Endothelial cell (in vitro differentiated cells): Measurements from ENCODE around the gene CIAPIN1. TPM values are rescaled to one million over a fixed set of nuclear protein-coding genes. Genes with fewer than 3 reads are reported as not detected.
A peak's percentile ranks its signal among the peaks of the same experiment; 100 is the strongest.

Source experiments
- DNase-seq: peaks from one replicate; pipeline ENCODE4 v3.0.0; 2021; ENCODE audit warnings: low spot score
- H3K27ac Mint-ChIP-seq: one replicate; pipeline ENCODE4 v1.8.0; 2021; ENCODE audit warnings: mixed read lengths, inconsistent platforms; ENCODE audit not compliant: unreplicated experiment
- H3K27me3 Mint-ChIP-seq: one replicate; pipeline ENCODE4 v1.8.0; 2021; ENCODE audit warnings: mild to moderate bottlenecking, moderate library complexity, mixed read lengths, inconsistent platforms; ENCODE audit not compliant: unreplicated experiment
- H3K36me3 Mint-ChIP-seq: one replicate; pipeline ENCODE4 v1.8.0; 2021; ENCODE audit warnings: mild to moderate bottlenecking, low read depth, mixed read lengths, inconsistent platforms; ENCODE audit not compliant: unreplicated experiment
- H3K4me1 Mint-ChIP-seq: one replicate; pipeline ENCODE4 v1.8.0; 2021; ENCODE audit warnings: mild to moderate bottlenecking, mixed read lengths, inconsistent platforms; ENCODE audit not compliant: unreplicated experiment
- H3K4me3 Mint-ChIP-seq: one replicate; pipeline ENCODE4 v1.8.0; 2021; ENCODE audit warnings: mild to moderate bottlenecking, mixed read lengths, inconsistent platforms; ENCODE audit not compliant: unreplicated experiment
- H3K9me3 Mint-ChIP-seq: one replicate; pipeline ENCODE4 v1.8.0; 2021; ENCODE audit warnings: mixed read lengths, inconsistent platforms; ENCODE audit not compliant: unreplicated experiment
- long read RNA-seq: library from polyadenylated mRNA; unstranded; transcript quantifications from one replicate; pipeline ENCODE4 v2.0.0, GENCODE V29; 2020; ENCODE audit not compliant: unreplicated experiment
- total RNA-seq: library from RNA; stranded (reverse); fragmentation: NEBNext Ultra II Directional; extraction: Animal tissue kit (Norgen Biotek cat#: 25700); gene quantifications from one replicate; pipeline ENCODE4 v1.2.1, GENCODE V29; 2021; ENCODE audit not compliant: unreplicated experiment
- TF ChIP-seq, protein P1 (sequence below): fragments of 200-600 bp; sonication (generic); IDR thresholded peaks from one replicate; pipeline ENCODE4 v1.5.0; 2021; ENCODE audit warnings: antibody characterized with exemption; ENCODE audit not compliant: unreplicated experiment

Gene CIAPIN1
- 82.6 TPM for total RNA-seq
- long read RNA-seq, transcript CIAPIN1-201 (9 exons, 2,182 nt): major isoform, 107 of 143 reads
- long read RNA-seq, transcript CIAPIN1-209 (9 exons, 2,016 nt): minor isoform, 18 of 143 reads
- long read RNA-seq, partial matches to known transcripts: 5 of 143 reads
- long read RNA-seq, other reads (novel, unspliced or antisense): 11 of 143 reads

DNA sequence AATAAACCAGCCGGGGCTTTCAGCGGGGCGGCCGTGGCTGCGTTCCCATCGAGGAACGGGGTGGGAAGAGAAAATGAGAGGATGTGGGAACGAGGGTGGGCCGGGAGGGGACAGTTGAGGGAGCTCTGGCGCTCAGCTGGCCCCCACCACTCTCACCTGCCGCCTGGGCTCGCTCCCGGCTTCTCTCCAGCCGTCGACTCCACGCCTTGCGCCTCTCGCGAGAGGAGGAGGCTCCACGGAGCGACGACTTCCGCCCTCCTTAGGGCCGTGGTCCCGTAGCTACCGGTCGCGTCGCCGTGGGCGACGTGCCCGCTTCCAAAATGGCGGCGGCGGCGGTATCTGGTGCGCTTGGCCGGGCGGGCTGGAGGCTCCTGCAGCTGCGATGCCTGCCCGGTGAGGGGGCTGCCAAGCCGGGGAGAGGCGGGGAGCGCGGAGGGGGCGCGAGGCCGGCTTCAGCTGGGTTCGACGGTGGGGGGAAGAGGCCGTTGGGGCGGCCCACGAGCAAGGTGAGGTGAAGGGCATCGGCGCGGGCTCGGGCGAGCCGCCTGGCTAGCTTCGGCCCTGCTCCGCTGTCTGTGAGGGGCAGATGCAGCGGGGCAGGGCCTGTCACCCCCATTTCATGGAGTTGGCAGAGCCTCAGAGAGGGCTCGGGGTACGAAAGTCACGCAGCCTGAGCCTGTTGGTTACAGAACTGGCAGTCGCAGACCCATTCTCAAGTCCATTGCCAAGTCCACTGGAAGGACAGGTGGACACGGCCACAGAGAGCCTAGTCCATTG, at the start of gene CIAPIN1, which contains the start of gene COQ9:
Gene CIAPIN1, minus strand, starts transcription at position 200 of the 777 bp plus-strand sequence. CDS start 6,457 bp downstream, outside the sequence.
Gene COQ9, plus strand, starts transcription at position 294 of the 777 bp plus-strand sequence. Its CDS starts 27 bp downstream, at position 321.
- Mint-ChIP-seq H3K9me3 (peaks cover 5% of the 10 kb centered on the region), H3K27me3 (peaks cover 2% of the 10 kb centered on the region), H3K4me3 (peak within 1 kb of the TSS; percentile 95), H3K4me1 (peaks cover 10% of the 10 kb centered on the region), H3K36me3 (peaks cover 3% of the 10 kb centered on the region), H3K27ac (peak within 1 kb of the TSS; percentile 74)
- DNase-seq: peak; percentile 93
- TF ChIP-seq, protein P1, sequence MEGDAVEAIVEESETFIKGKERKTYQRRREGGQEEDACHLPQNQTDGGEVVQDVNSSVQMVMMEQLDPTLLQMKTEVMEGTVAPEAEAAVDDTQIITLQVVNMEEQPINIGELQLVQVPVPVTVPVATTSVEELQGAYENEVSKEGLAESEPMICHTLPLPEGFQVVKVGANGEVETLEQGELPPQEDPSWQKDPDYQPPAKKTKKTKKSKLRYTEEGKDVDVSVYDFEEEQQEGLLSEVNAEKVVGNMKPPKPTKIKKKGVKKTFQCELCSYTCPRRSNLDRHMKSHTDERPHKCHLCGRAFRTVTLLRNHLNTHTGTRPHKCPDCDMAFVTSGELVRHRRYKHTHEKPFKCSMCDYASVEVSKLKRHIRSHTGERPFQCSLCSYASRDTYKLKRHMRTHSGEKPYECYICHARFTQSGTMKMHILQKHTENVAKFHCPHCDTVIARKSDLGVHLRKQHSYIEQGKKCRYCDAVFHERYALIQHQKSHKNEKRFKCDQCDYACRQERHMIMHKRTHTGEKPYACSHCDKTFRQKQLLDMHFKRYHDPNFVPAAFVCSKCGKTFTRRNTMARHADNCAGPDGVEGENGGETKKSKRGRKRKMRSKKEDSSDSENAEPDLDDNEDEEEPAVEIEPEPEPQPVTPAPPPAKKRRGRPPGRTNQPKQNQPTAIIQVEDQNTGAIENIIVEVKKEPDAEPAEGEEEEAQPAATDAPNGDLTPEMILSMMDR: no peak

DNA sequence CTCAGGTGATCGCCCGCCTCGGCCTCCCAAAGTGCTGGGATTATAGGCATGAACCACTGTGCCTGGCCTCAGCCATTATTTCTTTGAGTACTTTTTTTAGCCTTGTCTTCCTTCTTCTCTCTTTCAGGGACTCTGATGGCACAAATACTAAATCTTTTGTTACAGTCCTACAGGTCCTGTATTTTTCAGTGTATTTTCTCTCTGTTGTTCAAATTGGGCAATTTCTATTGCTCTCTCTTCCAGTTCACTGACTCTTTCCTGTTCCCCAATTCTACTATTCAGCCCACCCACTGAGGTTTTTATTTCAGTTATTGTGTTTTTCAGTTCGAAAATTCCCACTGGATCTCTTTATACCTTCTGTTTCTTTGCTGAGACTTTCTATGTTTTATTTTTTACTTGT, 46.6 kb upstream of the CIAPIN1 start:
- Mint-ChIP-seq H3K4me3 (no peak overlapping the region), H3K9me3 (no peaks in the 10 kb centered on the region), H3K36me3 (no peaks in the 10 kb centered on the region), H3K27me3 (peaks cover 4% of the 10 kb centered on the region), H3K4me1 (peaks cover 3% of the 10 kb centered on the region), H3K27ac (no peak overlapping the region)
- TF ChIP-seq, protein P1: no peak
- DNase-seq: no peak

DNA sequence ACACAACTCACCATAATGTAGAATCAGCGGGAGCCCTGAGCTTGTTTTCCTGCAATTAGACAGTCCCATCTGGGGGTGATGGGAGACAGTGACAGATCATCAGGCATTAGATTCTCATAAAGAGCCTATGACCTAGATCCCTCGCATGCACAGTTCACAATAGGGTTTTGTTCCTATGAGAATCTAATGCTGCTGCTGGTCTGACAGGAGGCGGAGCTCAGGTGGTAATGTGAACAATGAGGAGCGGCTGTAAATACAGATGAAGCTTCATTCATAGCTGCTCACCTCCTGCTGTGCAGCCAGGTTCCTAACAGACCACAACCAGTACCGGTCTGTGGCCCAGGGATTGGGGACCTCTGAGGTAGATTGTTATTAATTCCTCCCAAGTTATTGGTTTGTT, 42.0 kb upstream of the CIAPIN1 start:
- Mint-ChIP-seq H3K36me3 (no peaks in the 10 kb centered on the region), H3K4me1 (peaks cover 22% of the 10 kb centered on the region), H3K9me3 (no peaks in the 10 kb centered on the region), H3K27me3 (peaks cover 9% of the 10 kb centered on the region), H3K4me3 (no peak overlapping the region), H3K27ac (no peak overlapping the region)
- TF ChIP-seq, protein P1: no peak
- no peak for DNase-seq

DNA sequence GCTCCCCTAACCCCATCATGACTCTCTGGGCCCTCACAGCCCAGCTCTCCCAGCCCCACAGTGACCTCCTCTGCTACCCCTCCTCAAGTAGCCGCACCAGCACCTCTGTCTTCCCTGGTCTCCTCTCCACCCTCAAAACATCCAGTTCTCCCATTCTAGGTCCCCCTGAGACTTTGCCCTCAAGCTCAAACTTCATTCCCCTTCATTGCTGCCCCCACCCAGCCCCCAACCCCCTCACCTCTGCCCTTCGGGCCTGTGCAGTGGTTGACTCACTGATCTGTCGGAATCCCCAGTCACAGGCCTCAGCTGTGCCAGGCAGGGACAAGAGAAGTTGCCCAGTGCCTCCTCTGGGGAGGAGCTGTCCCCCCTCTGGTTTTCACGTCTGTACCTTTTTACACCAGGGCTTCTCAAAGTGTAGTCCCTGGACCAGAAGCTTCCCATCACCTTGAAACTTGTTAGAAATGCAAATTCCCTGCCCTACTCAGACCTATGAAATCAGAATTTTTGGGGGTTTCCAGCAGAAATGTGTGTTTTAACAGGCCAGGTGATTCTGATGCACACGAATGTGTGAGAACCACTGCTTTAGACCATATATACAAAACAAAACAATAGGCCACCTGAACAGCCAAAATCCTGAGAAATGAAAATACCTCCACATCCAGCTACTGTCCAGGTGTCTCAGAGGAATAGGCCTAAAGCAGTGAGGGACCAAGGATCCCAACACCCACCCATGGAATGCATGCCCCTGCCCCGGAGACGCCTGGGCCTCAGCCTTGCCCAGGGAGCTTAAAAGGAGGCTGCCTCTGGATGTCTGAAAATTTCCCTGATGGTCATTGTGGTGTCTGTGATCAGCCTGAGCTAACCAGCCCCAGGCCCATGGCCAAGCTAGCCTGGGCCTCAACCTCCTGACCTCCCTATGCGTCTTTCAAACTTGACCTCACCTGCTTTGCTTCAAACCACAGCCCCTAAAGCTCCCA, 40.0 kb upstream of the CIAPIN1 start:
- H3K36me3 Mint-ChIP-seq: no peaks in the 10 kb centered on the region
- H3K27me3 Mint-ChIP-seq: peaks cover 9% of the 10 kb centered on the region
- H3K4me1 Mint-ChIP-seq: peaks cover 19% of the 10 kb centered on the region
- no peaks in the 10 kb centered on the region for H3K9me3 Mint-ChIP-seq
- H3K4me3 Mint-ChIP-seq: peak overlapping the region; percentile 90
- H3K27ac Mint-ChIP-seq: peak overlapping the region; percentile 80
- TF ChIP-seq, protein P1: no peak
- no peak for DNase-seq
